NCI-H526 treated with DMSO at 0.1 percent for 48 hours (cell line): ENCODE measurements around the gene CDH15.
A peak's percentile ranks its signal among the peaks of the same experiment; 100 is the strongest.

Source experiments
- DNase-seq: peaks from one replicate; lab custom pipeline; 2025; lab: John Stamatoyannopoulos, UW

The CDH15 gene

GRCh38 chr16:89199241-89200123 is 27.9 kb downstream of the CDH15 start:
- DNase-seq, result no peak

- DNase-seq, result no peak
Observed at GRCh38 chr16:89200124-89200849, 28.7 kb downstream of the CDH15 start, which contains the start of gene SLC22A31. TSS of gene SLC22A31 (minus strand) at chr16:89200537. CDS start at chr16:89200501, 36 bp downstream.

GRCh38 chr16:89200850-89201411 is 29.4 kb downstream of the CDH15 start:
- DNase-seq, result no peak

- DNase-seq, result peak; percentile 43
Observed at GRCh38 chr16:89201439-89202377, 30.2 kb downstream of the CDH15 start.

GRCh38 chr16:89202422-89203215 is 31.1 kb downstream of the CDH15 start:
- DNase-seq, result no peak

GRCh38 chr16:89207993-89208392 is 36.4 kb downstream of the CDH15 start:
- no peak for DNase-seq

GRCh38 chr16:89209522-89210044 is 38.0 kb downstream of the CDH15 start:
- no peak for DNase-seq

- DNase-seq, result no peak
Observed at GRCh38 chr16:89210165-89210903, 38.8 kb downstream of the CDH15 start.

- no peak for DNase-seq
Observed at GRCh38 chr16:89210904-89211515, 39.5 kb downstream of the CDH15 start.

- peak; percentile 17 for DNase-seq
Observed at GRCh38 chr16:89216315-89217137, 45.0 kb downstream of the CDH15 start.

- no peak for DNase-seq
Observed at GRCh38 chr16:89217138-89217387, 45.5 kb downstream of the CDH15 start.

- peak; percentile 25 for DNase-seq
Observed at GRCh38 chr16:89217388-89218191, 46.0 kb downstream of the CDH15 start, which contains the start of gene ZNF778. TSS of gene ZNF778 (plus strand) at chr16:89217703. CDS start at chr16:89221128, 3,425 bp downstream.

- DNase-seq, result no peak
Observed at GRCh38 chr16:89219365-89219764, 47.8 kb downstream of the CDH15 start.

GRCh38 chr16:89221604-89222003 is 50.1 kb downstream of the CDH15 start:
- DNase-seq, result no peak

GRCh38 chr16:89222931-89223330 is 51.4 kb downstream of the CDH15 start:
- no peak for DNase-seq

GRCh38 chr16:89224665-89225064 is 53.1 kb downstream of the CDH15 start:
- no peak for DNase-seq

GRCh38 chr16:89230255-89230654 is 58.7 kb downstream of the CDH15 start:
- no peak for DNase-seq

- no peak for DNase-seq
Observed at GRCh38 chr16:89232107-89232506, 60.6 kb downstream of the CDH15 start.
